NCI-H526 treated with DMSO at 0.1 percent for 48 hours (cell line): ENCODE results near the gene RGS6.
"Not testable (repeated sequence)": the region's sequence is repeated elsewhere in the genome, so short reads cannot be mapped to it uniquely, and the experiment has no call there.

ENCODE experiments used
- DNase-seq: peaks from one replicate; lab custom pipeline; 2025; lab: John Stamatoyannopoulos, UW

RGS6 gene

DNA sequence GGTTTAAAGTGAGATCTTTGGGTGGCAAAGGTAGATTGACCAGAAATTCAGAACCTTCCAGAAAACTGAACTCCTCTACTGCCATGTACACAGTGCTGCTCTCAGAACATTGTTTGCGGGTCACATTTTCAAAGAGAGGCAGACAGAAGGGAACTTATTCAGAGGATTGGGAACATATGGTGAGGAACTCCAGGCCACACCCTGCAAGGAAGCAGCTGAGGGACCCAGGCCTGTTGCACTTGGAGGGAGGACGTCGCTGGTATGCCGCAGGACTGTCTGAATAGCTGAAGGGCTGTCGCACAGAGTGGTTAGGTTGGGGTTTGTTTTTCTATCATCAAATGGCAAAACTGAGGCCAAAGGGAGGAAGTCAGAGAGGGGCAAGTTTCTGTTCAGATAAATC, 520.5 kb downstream of the RGS6 start:
- no peak for DNase-seq

- DNase-seq, result no peak
Observed at GRCh38 chr14:72454388-72455160, 522.3 kb downstream of the RGS6 start.

- DNase-seq, result no peak
Observed at GRCh38 chr14:72457641-72458040, 525.4 kb downstream of the RGS6 start.

- no peak for DNase-seq
Observed at GRCh38 chr14:72462056-72462455, 529.8 kb downstream of the RGS6 start.

GRCh38 chr14:72463291-72463866, 531.1 kb downstream of the RGS6 start:
- DNase-seq, result no peak

GRCh38 chr14:72464226-72464625, 532.0 kb downstream of the RGS6 start:
- no peak for DNase-seq

DNA sequence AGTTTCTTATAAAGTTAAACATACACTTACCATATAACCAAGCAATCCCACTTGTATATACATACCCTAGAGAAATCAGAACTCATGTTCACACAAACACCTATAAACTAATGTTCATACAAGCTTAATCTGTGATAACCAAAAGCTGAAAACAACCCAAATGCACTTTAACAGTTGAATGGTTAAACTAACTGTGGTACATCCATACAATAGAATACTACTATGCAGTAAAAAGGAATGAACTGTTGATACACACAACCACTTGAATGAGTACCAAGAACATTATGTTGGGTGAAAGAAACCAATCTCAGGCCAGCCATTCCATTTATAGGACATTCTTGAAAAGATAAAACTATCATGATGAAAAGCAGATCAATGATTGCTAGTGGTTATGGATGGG, 534.1 kb downstream of the RGS6 start:
- no peak for DNase-seq

- no peak for DNase-seq
Observed at GRCh38 chr14:72471346-72471745, 539.1 kb downstream of the RGS6 start.

- DNase-seq, result no peak
Observed at GRCh38 chr14:72472845-72473244, 540.6 kb downstream of the RGS6 start.

- no peak for DNase-seq
Observed at GRCh38 chr14:72476657-72477499, 544.6 kb downstream of the RGS6 start.

- DNase-seq, result not testable (repeated sequence)
Observed at GRCh38 chr14:72477578-72477977, 545.3 kb downstream of the RGS6 start.

DNA sequence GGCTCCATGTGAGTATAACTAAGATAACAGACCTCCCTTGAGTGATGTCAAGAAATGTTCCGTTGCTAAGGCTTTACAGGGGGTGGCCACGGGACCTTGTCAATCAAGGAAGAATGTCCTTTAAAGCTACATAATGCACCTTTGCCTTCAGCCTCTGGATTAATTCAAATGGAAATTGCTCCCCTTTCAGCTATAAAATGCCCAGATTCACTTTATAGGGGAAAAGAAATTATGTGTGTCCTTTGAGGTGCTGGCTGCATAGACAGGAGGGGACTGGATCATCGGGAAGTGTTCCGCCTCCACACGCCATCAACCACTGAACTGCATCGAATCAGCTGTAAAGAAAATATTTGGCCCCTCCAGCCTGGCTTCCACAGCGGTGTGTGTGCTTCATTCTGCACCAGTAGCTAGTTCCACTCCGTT, 546.3 kb downstream of the RGS6 start:
- DNase-seq, result no peak

DNA sequence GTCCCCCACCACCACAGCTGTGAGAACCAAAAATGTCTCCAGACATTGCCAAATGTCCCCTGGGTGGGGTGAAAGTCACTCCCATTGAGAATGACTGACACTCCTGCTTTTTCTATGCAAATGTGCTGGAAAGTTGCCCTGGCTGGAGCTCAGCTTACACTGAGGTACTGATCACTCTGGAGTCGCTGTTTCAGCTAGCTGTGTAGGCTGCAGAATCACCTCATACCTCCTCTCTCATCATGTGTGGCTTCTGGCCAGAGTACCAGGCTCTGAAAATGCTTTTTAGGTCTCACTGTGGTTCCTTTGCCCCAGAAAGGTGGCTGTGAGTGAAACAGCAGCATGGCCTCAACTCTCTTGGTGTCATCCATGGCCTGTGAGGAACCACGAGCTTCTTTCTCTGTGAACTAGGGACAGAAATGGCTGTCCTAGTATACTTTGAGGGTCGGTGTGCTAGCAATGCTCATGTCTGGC, 547.3 kb downstream of the RGS6 start:
- DNase-seq, result no peak

- no peak for DNase-seq
Observed at GRCh38 chr14:72480464-72481243, 548.4 kb downstream of the RGS6 start.

DNA sequence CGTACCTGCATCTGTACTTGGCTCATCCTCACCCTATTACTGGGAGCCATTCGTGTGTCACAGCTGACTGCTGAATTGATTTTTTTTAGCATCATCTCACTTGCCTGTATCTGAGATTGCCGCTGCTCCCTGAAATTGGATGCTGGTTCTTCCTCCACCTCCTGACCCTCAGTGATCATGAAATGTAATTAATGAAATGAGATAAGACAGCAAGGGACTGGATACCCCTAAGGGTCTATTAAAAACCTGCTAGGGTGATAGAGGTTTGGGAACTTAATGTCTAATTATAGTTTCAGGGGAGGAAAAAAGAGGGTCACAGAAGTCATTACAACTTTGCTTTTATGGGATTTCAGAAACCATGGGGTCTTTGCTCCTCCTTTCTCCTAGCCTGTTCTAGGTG, 551.1 kb downstream of the RGS6 start:
- no peak for DNase-seq

DNA sequence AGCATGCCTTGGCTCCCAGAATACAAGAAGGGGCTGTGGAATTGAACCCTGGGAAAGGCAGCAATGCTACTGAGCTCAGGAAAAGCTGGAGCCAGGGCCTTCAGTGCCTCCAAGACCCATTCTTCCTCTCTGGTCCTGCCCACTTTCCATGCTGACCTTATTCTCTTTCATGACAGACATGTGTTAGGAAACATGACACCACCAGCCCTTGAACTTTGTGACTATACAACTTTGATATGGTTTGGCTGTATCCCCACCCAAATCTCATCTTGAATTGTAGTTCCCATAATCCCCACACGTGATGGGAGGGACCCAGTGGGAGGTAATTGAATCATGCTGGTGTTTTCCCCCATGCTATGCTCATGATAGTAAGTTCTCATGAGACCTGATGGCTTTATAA, 553.5 kb downstream of the RGS6 start:
- no peak for DNase-seq

DNA sequence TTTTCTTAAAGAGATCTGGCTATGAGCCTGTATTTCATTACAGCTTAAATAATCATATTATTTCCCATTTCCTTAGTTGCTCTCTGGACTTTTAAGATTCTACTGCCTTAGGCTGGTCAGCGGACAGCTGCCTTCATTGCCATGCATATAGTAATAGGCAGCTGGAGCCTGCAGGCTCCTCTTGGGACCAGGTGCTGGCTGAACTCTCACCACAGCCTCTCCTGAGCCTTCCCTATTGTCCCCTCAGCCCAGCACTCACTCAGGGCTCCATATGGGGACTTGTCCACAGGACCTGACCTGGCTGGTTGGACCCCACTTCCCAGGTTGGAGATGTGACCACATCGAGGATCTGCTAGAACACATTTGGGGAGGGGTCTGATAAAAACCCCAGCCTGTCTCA, 556.3 kb downstream of the RGS6 start:
- DNase-seq, result no peak

GRCh38 chr14:72492196-72492595, 560.0 kb downstream of the RGS6 start:
- no peak for DNase-seq

DNA sequence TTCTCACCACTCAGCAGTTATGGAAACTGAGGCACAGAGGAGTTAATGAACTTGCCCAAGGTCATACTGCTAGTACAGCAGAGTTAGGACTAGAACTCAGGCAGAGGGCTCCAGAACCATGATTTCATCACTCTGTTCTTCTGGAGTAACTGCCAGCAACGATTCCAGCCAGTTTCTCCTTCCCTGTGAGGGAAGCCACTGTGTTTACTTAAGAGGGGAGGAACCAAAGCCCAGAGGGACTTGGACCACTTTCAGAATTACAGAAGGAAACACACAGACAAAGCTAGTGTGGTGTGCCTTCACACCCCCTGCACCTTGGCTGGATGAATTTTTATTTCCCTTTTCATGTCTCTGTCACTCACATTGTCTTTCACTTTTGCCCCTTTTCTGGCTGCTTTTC, 563.4 kb downstream of the RGS6 start:
- DNase-seq, result no peak

DNA sequence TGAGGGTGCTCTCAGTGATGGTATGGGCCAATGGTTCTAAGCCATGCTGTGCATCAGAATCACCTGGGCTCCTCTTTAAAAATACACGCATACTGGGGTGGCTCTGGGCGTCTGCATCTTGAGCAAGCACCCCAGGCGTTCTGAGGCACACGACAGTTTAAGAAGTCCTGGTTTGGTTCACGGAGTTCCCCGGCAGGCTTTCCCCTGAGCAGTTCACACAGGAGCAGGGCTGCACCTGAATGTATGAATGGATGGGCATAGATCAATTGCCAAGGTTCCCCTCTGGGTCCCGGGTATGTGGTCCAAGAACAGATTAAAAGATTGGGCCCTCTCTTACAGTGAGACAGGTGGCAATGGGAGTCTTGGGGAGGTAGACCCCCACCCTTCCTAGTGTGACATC, 566.4 kb downstream of the RGS6 start:
- no peak for DNase-seq

- DNase-seq, result no peak
Observed at GRCh38 chr14:72499746-72500145, 567.5 kb downstream of the RGS6 start.

GRCh38 chr14:72500234-72500838, 568.1 kb downstream of the RGS6 start:
- DNase-seq, result no peak
